ENCODE measurements around the gene ROCK2.

DNA sequence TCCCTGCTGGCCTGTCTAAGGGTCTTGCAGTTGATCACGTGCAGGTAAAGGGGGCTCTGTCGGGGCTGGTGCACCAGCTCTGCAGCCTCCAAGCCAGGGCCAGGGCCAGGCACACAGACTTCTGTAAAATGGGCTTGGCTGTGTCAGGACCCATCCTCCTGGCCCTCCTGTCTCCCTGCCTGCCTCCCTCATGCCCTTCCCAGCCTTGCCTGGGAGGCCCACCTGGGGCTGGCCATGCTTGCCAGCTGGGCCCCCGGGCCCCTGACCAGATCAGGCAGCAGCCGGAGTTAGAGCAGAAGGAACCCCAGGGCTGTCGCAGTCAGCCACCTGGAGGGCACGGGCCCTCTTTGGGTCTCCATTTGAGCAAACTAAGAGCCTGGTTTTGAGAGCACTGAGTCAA lies 187.1 kb downstream of the ROCK2 start:
- TF ChIP-seq TAF1 (IDR thresholded peaks at IDR 0.05; ENCODE audit: borderline replicate concordance, insufficient read depth, low read length), result no peak
- no peak for TF ChIP-seq POLR2AphosphoS5 (IDR thresholded peaks at IDR 0.05; ENCODE audit: low read depth, low read length)

Measured in PFSK-1 (cell line).